Measurements from ENCODE around the gene CACNG7. TPM values are rescaled to one million over a fixed set of nuclear protein-coding genes. Genes with fewer than 3 reads are reported as not detected.

CACNG7 gene
- total and polyA plus RNA-seq, 2 donors (not counting 3 experiments of a cell fraction or from before 2014, with no cell fraction given) = 0.92 to 1.3 TPM

- H4K20me1 ChIP-seq (replicated peaks; ENCODE audit: control insufficient read depth, extremely low read depth, insufficient read depth, low read length) = no peaks in the 10 kb centered on the region
- BruUV-seq (replicated peaks) = no TSS peak
- no peak overlapping the region for H3K4me3 ChIP-seq (replicated peaks in 1 of 3; ENCODE audit: insufficient read depth in 1 of 3, low read depth in 1 of 3, low read length in 3 of 3)
- H3K4me2 ChIP-seq (ENCODE audit: insufficient read depth, low read length) = no peak overlapping the region
- H3K27me3 ChIP-seq (ENCODE audit: control insufficient read depth in 2 of 2, insufficient read depth in 2 of 2, low read length in 2 of 2) = peaks cover 51 to 59% of the 10 kb centered on the region in 2 experiments
- POLR2A ChIA-PET = no interaction called here
- CTCF ChIA-PET = no interaction called here
- peaks cover 5% of the 10 kb centered on the region for H3K4me1 ChIP-seq (ENCODE audit: control insufficient read depth, extremely low read depth, insufficient read depth, low read length)
- no peak overlapping the region for H2AFZ ChIP-seq (ENCODE audit: low read depth, low read length)
- H3K36me3 ChIP-seq (ENCODE audit: control insufficient read depth in 2 of 2, extremely low read depth in 1 of 2, insufficient read depth in 2 of 2, low read length in 2 of 2) = no peaks in the 10 kb centered on the region
- TF ChIP-seq EZH2 (IDR thresholded peaks at IDR 0.05; ENCODE audit: borderline replicate concordance, low read depth, low read length, severe bottlenecking) (no peak), FOS (IDR thresholded peaks at IDR 0.05; ENCODE audit: borderline replicate concordance, insufficient read depth, low read length) (no peak), MAX (IDR thresholded peaks at IDR 0.05; ENCODE audit: insufficient read depth, insufficient read length) (no peak), POLR2A (IDR thresholded peaks at IDR 0.05; ENCODE audit: low read depth, low read length) (no peak)
- no peak overlapping the region for H3K27ac ChIP-seq (ENCODE audit: insufficient read depth, low read depth, low read length)
- H3K79me2 ChIP-seq (ENCODE audit: control insufficient read depth, insufficient read depth, low read length) = no peaks in the 10 kb centered on the region
- H3K9me1 ChIP-seq (replicated peaks; ENCODE audit: control insufficient read depth, extremely low read depth, insufficient read depth, low read length) = no peaks in the 10 kb centered on the region
- FAIRE-seq (no peak), DNase-seq (ENCODE audit: low read depth, low spot score) (no peak)
- no peaks in the 10 kb centered on the region for H3K9me3 ChIP-seq (replicated peaks; ENCODE audit: control insufficient read depth, insufficient read depth, low read length)
- intact Hi-C loops (cut with micrococcal nuclease) (no loop called here), dilution Hi-C loops (cut with MboI; ENCODE audit: extremely low pct_ligation_motif_present, low sequenced_read_pairs) (no loop called here)
- H3K9ac ChIP-seq (replicated peaks; ENCODE audit: extremely low read depth, insufficient read depth, low read length) = no peak overlapping the region
These were observed 50.0 kb downstream of the CACNG7 start for GRCh38 chr19:53958823-53959757.

DNA sequence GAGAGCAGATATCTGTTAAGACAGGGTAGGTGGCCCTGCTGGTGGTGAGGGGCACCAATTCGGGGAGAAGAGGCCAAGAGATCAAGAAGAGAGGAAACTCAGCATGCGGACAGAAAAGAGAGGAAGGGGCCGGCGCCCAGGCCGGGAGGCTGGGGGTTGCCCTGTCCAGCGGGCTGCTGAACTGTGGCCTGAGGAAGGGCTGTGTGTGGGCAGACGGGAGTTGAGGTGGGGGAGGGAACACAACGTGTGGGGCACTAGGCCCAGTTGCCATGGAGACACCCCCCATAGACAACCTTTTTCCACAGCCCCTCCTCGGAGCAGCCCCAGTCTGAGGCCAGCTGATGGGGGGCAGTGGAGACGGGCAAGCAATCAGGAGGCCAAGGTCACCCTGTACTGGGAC is 51.1 kb downstream of the CACNG7 start:
- Histone ChIP-seq H3K79me2 (ENCODE audit: control insufficient read depth, insufficient read depth, low read length) (no peaks in the 10 kb centered on the region), H3K9me1 (replicated peaks; ENCODE audit: control insufficient read depth, extremely low read depth, insufficient read depth, low read length) (no peaks in the 10 kb centered on the region), H3K9ac (replicated peaks; ENCODE audit: extremely low read depth, insufficient read depth, low read length) (no peak overlapping the region), H3K27ac (ENCODE audit: insufficient read depth, low read depth, low read length) (no peak overlapping the region), H3K4me2 (ENCODE audit: insufficient read depth, low read length) (no peak overlapping the region), H3K36me3 (ENCODE audit: control insufficient read depth in 2 of 2, extremely low read depth in 1 of 2, insufficient read depth in 2 of 2, low read length in 2 of 2) (no peaks in the 10 kb centered on the region), H3K9me3 (replicated peaks; ENCODE audit: control insufficient read depth, insufficient read depth, low read length) (no peaks in the 10 kb centered on the region), H3K4me3 (replicated peaks in 1 of 3; ENCODE audit: insufficient read depth in 1 of 3, low read depth in 1 of 3, low read length in 3 of 3) (no peak overlapping the region), H4K20me1 (replicated peaks; ENCODE audit: control insufficient read depth, extremely low read depth, insufficient read depth, low read length) (no peaks in the 10 kb centered on the region), H3K27me3 (ENCODE audit: control insufficient read depth in 2 of 2, insufficient read depth in 2 of 2, low read length in 2 of 2) (peaks cover 55 to 65% of the 10 kb centered on the region in 2 experiments), H2AFZ (ENCODE audit: low read depth, low read length) (no peak overlapping the region), H3K4me1 (ENCODE audit: control insufficient read depth, extremely low read depth, insufficient read depth, low read length) (peaks cover 5% of the 10 kb centered on the region)
- ChIA-PET CTCF (no interaction called here), POLR2A (no interaction called here)
- no peak for DNase-seq (ENCODE audit: low read depth, low spot score)
- no peak for TF ChIP-seq MYC (IDR thresholded peaks at IDR 0.05; ENCODE audit: low read depth, low read length)
- TF ChIP-seq MAX (IDR thresholded peaks at IDR 0.05; ENCODE audit: insufficient read depth, insufficient read length) = no peak
- no peak for TF ChIP-seq POLR2A (IDR thresholded peaks at IDR 0.05; ENCODE audit: low read depth, low read length)
- TF ChIP-seq EZH2 (IDR thresholded peaks at IDR 0.05; ENCODE audit: borderline replicate concordance, low read depth, low read length, severe bottlenecking) = peak; percentile 11
- no TSS peak for BruUV-seq (replicated peaks)
- dilution Hi-C loops (cut with MboI; ENCODE audit: extremely low pct_ligation_motif_present, low sequenced_read_pairs) (no loop called here), intact Hi-C loops (cut with micrococcal nuclease) (no loop called here)
- no peak for FAIRE-seq

Data from endothelial cell of umbilical vein (primary cell).